ENCODE results near the gene CENPU.

DNA sequence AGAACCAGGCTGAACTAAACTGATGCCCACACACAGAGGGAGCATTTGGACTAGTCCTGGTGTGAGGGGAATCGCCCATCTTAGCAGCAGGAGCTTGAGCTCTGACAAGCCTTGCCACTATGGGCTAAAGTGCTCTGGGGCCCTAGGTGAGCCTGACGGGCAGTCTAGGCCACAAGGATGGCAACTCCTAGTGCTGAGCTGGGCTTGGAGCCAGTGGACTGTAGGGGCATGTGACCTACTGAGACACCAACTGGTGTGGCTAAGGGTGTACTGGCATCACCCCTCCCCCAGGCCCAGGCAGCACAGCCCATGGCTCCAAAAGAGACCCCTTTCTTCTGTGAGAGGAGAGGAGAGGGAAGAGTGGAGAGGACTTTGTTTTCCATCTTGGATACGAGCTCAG, 14.5 kb downstream of the CENPU start:
- TF ChIP-seq CTCF (IDR thresholded peaks at IDR 0.05), result no peak
- no peak for TF ChIP-seq EP300 (IDR thresholded peaks at IDR 0.05)
- TF ChIP-seq POLR2A (IDR thresholded peaks at IDR 0.05; ENCODE audit: low read depth), result no peak

All from esophagus muscularis mucosa (tissue), 4 donors.